GM12878 (cell line): Measurements from ENCODE around the gene SPATA18. TPM values are rescaled to one million over a fixed set of nuclear protein-coding genes. Genes with fewer than 3 reads are reported as not detected.

Experiments used
- ATAC-seq: fragments of 200-7000 bp; cut with Tn5 transposase; 3 replicates; pipeline ENCODE4 v1.9.1; 2020; ENCODE audit warnings: mild to moderate bottlenecking, moderate library complexity
- BruUV-seq: library from RNA; stranded (reverse); fragments of 400-500 nt; replicated peaks from 2 replicates; lab custom pipeline; 2021; lab: Mats Ljungman, UMichigan
- CTCF ChIA-PET: fragments of 300-600 bp; sonication (Branson Sonifier 250); formaldehyde crosslinking; extraction: SDS; loops from one replicate; lab custom pipeline; 2021; ENCODE audit warnings: inconsistent platforms; lab: Yijun Ruan, JAX
- POLR2A ChIA-PET: fragments of 350-600 bp; formaldehyde crosslinking; extraction: SDS; loops from one replicate; lab custom pipeline; 2021; ENCODE audit warnings: inconsistent platforms; lab: Charles Lee
- RAD21 ChIA-PET: fragments of 300-600 bp; sonication (Branson Sonifier 250); formaldehyde crosslinking; loops from one replicate; lab custom pipeline; 2023; ENCODE audit warnings: antibody characterized with exemption; ENCODE audit not compliant: unreplicated experiment; lab: Charles Lee
- SMC1A ChIA-PET: fragments of 300-600 bp; sonication (Branson Sonifier 250); formaldehyde crosslinking; loops from one replicate; lab custom pipeline; 2023; ENCODE audit not compliant: unreplicated experiment, uncharacterized antibody; lab: Charles Lee
- DNase-seq: peaks from one replicate; pipeline ENCODE4 v3.0.0-alpha.2; 2011; ENCODE audit warnings: low read depth, low spot score
- FAIRE-seq: peaks from 3 replicates; lab custom pipeline; 2011; peaks lifted over from hg19 to GRCh38; lab: Jason Lieb, UNC
- H2AFZ ChIP-seq: 2 replicates; pipeline ENCODE4 v1.6.0; 2011; ENCODE audit warnings: low read depth, low read length, control low read depth; ENCODE audit not compliant: control insufficient read depth
- H3K27ac ChIP-seq: 2 replicates; pipeline ENCODE4 v1.5.1; 2011; ENCODE audit warnings: control low read depth; ENCODE audit not compliant: control insufficient read depth, insufficient read depth
- H3K27me3 ChIP-seq, 2 experiments: replicated peaks in 1 of 2; 2 replicates each; pipeline versions ENCODE4 v1.6.0 to v1.6.1; 2011; ENCODE audit warnings: low read length in 1 of 2; ENCODE audit not compliant: control insufficient read depth in 2 of 2, insufficient read depth in 2 of 2
- H3K36me3 ChIP-seq, 2 experiments: 2 replicates each; pipeline ENCODE4 v1.5.1; 2011; ENCODE audit warnings: low read length in 1 of 2; ENCODE audit not compliant: control insufficient read depth in 2 of 2, insufficient read depth in 2 of 2
- H3K4me1 ChIP-seq: 2 replicates; pipeline ENCODE4 v1.6.1; 2011; ENCODE audit warnings: mild to moderate bottlenecking, low read length, moderate library complexity, mixed read lengths; ENCODE audit not compliant: control insufficient read depth, insufficient read depth
- H3K4me2 ChIP-seq: 2 replicates; pipeline ENCODE4 v1.6.0; 2011; ENCODE audit warnings: control low read depth; ENCODE audit not compliant: control insufficient read depth, insufficient read depth
- H3K4me3 ChIP-seq: fragments of 200-600 bp; sonication (generic); 2 replicates; pipeline ENCODE4 v1.5.1; 2016
- H3K79me2 ChIP-seq: 2 replicates; pipeline ENCODE4 v1.6.0; 2011; ENCODE audit warnings: low read length; ENCODE audit not compliant: control insufficient read depth, insufficient read depth
- H3K9ac ChIP-seq: 2 replicates; pipeline ENCODE4 v1.8.0; 2011; ENCODE audit warnings: low read length, control low read depth, mixed read lengths; ENCODE audit not compliant: control insufficient read depth, insufficient read depth
- H3K9me3 ChIP-seq: replicated peaks from 3 replicates; pipeline ENCODE4 v1.5.1; 2011; ENCODE audit warnings: mild to moderate bottlenecking, low read length; ENCODE audit not compliant: control insufficient read depth, insufficient read depth
- H4K20me1 ChIP-seq: 2 replicates; pipeline ENCODE4 v1.6.0; 2011; ENCODE audit not compliant: control insufficient read depth, insufficient read depth
- ASH2L ChIP-seq: fragments of 300-600, 200-600 bp; sonication (generic); IDR thresholded peaks from 2 replicates; pipeline ENCODE4 v1.6.1; 2017; ENCODE audit warnings: low read depth, mild to moderate bottlenecking, borderline replicate concordance
- PAX8 ChIP-seq: fragments of 450-650 bp; IDR thresholded peaks from 2 replicates; pipeline ENCODE4 v1.6.1; 2017; ENCODE audit warnings: mild to moderate bottlenecking, moderate library complexity
- TCF12 ChIP-seq: IDR thresholded peaks from 2 replicates; pipeline ENCODE4 v1.6.1; 2011; ENCODE audit warnings: low read depth, mild to moderate bottlenecking, low read length
- WRNIP1 ChIP-seq: IDR thresholded peaks from 2 replicates; pipeline ENCODE4 v1.6.1; 2011; ENCODE audit warnings: low read depth, low read length, improper control_type of control experiment, borderline replicate concordance
- ZNF207 ChIP-seq: fragments of 450-650 bp; IDR thresholded peaks from 2 replicates; pipeline ENCODE4 v1.6.1; 2014; ENCODE audit warnings: antibody characterized with exemption, mild to moderate bottlenecking, borderline replicate concordance
- WGBS: methylation state at CpG from one replicate; pipeline ENCODE4 v1.1.6; 2016; ENCODE audit warnings: low lambda C conversion rate; ENCODE audit not compliant: insufficient replicate concordance, insufficient coverage; ENCODE audit errors: missing lambda C conversion rate; 5-methylcytosine and 5-hydroxymethylcytosine counted together
- in situ Hi-C: fragments of 300-500 bp; cut with MboI; formaldehyde crosslinking; loops from 9 replicates; pipeline ENCODE4 v1.14.3; 2018; ENCODE audit warnings: mixed read lengths
- intact Hi-C: fragments of 100-400 bp; cut with micrococcal nuclease; formaldehyde crosslinking; loops from one replicate; pipeline ENCODE4 v1.14.2; 2022; ENCODE audit not compliant: unreplicated experiment
- polyA plus RNA-seq, 11 experiments: library from polyadenylated mRNA; depleted of rRNA in 4 of 11; unstranded in 6 of 11; stranded (reverse) in 5 of 11; fragments of >200 nt; fragmentation: Nextera tagmentation in 4 of 11; fragmentation: Illumina TruSeq in 1 of 11; extraction: Ambion mirVana in 4 of 11; extraction: Trizol in 1 of 11; gene quantifications; 1 replicate in 1 of 11; 2 replicates in 10 of 11; pipeline versions ENCODE4 v1.2.1 to v1.2.3, GENCODE V29; 2011 to 2016; ENCODE audit warnings: inconsistent platforms in 2 of 11, missing spikeins in 2 of 11, low read depth in 1 of 11
- total RNA-seq, 4 experiments: library from RNA; depleted of rRNA in 3 of 4; stranded (reverse); fragments of >200 nt in 3 of 4; fragmentation: Illumina TruSeq in 1 of 4; extraction: Trizol in 1 of 4; gene quantifications; 2 replicates each; pipeline versions ENCODE4 v1.2.1 to v1.2.3, GENCODE V29; 2013 to 2021
- TF ChIP-seq, protein P1 (sequence below): IDR thresholded peaks from 2 replicates; pipeline ENCODE4 v1.6.1; 2012; ENCODE audit warnings: low read depth, low read length, improper control_type of control experiment
- TF ChIP-seq, protein P2 (sequence below): IDR thresholded peaks from 2 replicates; pipeline ENCODE4 v1.6.1; 2012; ENCODE audit warnings: low read depth, low read length, improper control_type of control experiment

The SPATA18 gene
- total and polyA plus RNA-seq, 10 of the 15 experiments (the other 5 are each of a cell fraction or from before 2014, with no cell fraction given) = 0.39 to 4.5 (median 1.9) TPM

DNA sequence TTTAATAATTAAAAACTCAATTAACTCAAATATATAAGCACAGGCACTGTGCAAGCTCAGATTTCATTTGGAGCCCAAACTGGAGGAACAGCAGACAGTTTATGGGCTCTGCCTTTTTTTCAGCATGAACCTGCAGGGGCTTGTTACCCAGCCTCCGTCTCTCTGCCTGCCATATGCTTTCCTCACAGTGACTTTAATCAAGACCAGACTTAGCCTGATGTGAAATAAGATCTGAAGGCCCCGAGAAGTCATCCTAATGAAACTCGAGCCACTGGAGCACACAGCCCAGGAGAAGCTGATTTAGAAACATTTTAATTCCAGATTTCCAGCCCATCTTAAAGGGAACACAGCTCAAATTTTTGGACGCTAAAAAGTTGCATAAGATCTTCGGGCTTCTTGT is 55.6 kb downstream of the SPATA18 start:
- in situ Hi-C loops (no loop called here), intact Hi-C loops (no loop called here)
- ChIA-PET RAD21 (no interaction called here), POLR2A (no interaction called here), SMC1A (interaction anchor here (1.8 kb wide), 1 partner anchor 10 kb away, joined by 6 read pairs; no protein-coding TSS in a partner anchor), CTCF (interaction anchor here (0.7 kb wide), 1 partner anchor 12 kb away, joined by 3 read pairs; no protein-coding TSS in a partner anchor)
- H3K79me2 ChIP-seq = no peaks in the 10 kb centered on the region
- H3K36me3 ChIP-seq = no peaks in the 10 kb centered on the region
- H3K27ac ChIP-seq = no peak overlapping the region
- 35% methylated on average over 5 of the region's 5 CpGs for WGBS
- H3K4me3 ChIP-seq = no peak overlapping the region
- no TSS peak for BruUV-seq
- no peak overlapping the region for H3K9ac ChIP-seq
- H3K9me3 ChIP-seq = no peaks in the 10 kb centered on the region
- H3K27me3 ChIP-seq = no peaks in the 10 kb centered on the region
- no peak overlapping the region for H2AFZ ChIP-seq
- ATAC-seq (no peak), DNase-seq (no peak), FAIRE-seq (no peak)
- no peaks in the 10 kb centered on the region for H3K4me1 ChIP-seq
- no peaks in the 10 kb centered on the region for H4K20me1 ChIP-seq
- TF ChIP-seq, protein P1, sequence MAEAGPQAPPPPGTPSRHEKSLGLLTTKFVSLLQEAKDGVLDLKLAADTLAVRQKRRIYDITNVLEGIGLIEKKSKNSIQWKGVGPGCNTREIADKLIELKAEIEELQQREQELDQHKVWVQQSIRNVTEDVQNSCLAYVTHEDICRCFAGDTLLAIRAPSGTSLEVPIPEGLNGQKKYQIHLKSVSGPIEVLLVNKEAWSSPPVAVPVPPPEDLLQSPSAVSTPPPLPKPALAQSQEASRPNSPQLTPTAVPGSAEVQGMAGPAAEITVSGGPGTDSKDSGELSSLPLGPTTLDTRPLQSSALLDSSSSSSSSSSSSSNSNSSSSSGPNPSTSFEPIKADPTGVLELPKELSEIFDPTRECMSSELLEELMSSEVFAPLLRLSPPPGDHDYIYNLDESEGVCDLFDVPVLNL = no peak
- TF ChIP-seq ZNF207 = no peak
- no peak for TF ChIP-seq PAX8
- no peak for TF ChIP-seq TCF12
- TF ChIP-seq ASH2L = no peak
- TF ChIP-seq, protein P2, sequence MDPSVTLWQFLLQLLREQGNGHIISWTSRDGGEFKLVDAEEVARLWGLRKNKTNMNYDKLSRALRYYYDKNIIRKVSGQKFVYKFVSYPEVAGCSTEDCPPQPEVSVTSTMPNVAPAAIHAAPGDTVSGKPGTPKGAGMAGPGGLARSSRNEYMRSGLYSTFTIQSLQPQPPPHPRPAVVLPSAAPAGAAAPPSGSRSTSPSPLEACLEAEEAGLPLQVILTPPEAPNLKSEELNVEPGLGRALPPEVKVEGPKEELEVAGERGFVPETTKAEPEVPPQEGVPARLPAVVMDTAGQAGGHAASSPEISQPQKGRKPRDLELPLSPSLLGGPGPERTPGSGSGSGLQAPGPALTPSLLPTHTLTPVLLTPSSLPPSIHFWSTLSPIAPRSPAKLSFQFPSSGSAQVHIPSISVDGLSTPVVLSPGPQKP = no peak
- TF ChIP-seq WRNIP1 = no peak
- no peak overlapping the region for H3K4me2 ChIP-seq
